HUES6 (cell line): Measurements from ENCODE around the gene WDR38.
A peak's percentile ranks its signal among the peaks of the same experiment; 100 is the strongest.

Experiments used
- H3K27ac ChIP-seq: 2 replicates; pipeline ENCODE4 v1.7.0; 2013; ENCODE audit warnings: low read depth, mild to moderate bottlenecking, low read length, inconsistent platforms
- H3K27me3 ChIP-seq: 2 replicates; pipeline ENCODE4 v1.6.1; 2013; ENCODE audit warnings: low read length; ENCODE audit not compliant: control insufficient read depth, insufficient read depth
- H3K36me3 ChIP-seq: 2 replicates; pipeline ENCODE4 v1.6.1; 2013; ENCODE audit warnings: low read length; ENCODE audit not compliant: control insufficient read depth, insufficient read depth
- H3K4me1 ChIP-seq: 2 replicates; pipeline ENCODE4 v1.6.1; 2013; ENCODE audit warnings: low read length; ENCODE audit not compliant: control insufficient read depth, insufficient read depth
- H3K4me3 ChIP-seq: 2 replicates; pipeline ENCODE4 v1.5.1; 2013; ENCODE audit warnings: low read depth, low read length
- H3K9ac ChIP-seq: one replicate; pipeline ENCODE4 v1.6.1; 2013; ENCODE audit warnings: mild to moderate bottlenecking, low read length
- H3K9me3 ChIP-seq: 2 replicates; pipeline ENCODE4 v1.6.1; 2013; ENCODE audit warnings: low read depth, low read length; ENCODE audit not compliant: control insufficient read depth, insufficient read depth

WDR38 gene

DNA sequence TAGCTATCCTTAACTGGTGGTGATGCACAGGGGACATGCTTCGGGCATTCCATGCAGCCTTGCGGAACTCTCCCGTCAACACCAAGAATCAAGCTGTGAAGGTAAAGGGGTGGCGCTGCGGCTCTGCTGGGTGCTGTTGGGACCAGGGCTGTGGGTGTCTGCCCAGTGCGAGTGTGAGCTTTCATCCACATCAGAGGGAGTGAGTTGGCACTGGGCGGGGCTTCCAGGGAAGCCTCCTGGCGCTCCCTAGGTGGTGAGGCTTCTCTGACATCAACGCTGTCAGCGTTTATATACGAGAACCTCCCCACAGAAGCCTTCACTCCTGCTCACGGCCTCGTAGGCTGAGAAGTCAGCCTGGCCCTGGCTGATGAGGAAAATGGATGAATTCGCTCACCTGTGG, 20.4 kb downstream of the WDR38 start:
- Histone ChIP-seq H3K9me3 (no peaks in the 10 kb centered on the region), H3K9ac (no peak overlapping the region), H3K27ac (no peak overlapping the region), H3K4me1 (peaks cover 14% of the 10 kb centered on the region), H3K36me3 (peaks cover 68% of the 10 kb centered on the region), H3K4me3 (no peak overlapping the region), H3K27me3 (no peaks in the 10 kb centered on the region)

DNA sequence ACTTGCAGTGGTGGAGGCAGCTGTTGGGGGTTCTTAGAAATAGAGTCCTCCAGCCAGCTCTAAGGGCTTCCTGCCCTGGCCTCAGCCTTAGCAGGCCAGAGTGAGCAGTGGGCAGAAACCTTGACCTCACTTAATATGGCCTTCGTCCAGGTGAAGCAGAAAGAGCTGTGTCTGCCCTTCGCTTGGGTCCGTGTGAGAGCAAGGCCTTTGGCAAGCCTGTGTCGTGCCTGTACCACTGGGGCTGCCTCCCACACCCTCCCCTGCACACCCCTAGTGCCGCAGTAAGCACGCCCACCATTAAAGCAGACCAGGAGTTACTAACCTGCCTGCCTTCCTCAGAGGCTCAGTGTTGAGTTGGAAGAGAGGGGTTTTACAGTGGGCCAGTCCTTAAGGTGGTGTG, 22.2 kb downstream of the WDR38 start:
- H3K36me3 ChIP-seq, result peaks cover 71% of the 10 kb centered on the region

DNA sequence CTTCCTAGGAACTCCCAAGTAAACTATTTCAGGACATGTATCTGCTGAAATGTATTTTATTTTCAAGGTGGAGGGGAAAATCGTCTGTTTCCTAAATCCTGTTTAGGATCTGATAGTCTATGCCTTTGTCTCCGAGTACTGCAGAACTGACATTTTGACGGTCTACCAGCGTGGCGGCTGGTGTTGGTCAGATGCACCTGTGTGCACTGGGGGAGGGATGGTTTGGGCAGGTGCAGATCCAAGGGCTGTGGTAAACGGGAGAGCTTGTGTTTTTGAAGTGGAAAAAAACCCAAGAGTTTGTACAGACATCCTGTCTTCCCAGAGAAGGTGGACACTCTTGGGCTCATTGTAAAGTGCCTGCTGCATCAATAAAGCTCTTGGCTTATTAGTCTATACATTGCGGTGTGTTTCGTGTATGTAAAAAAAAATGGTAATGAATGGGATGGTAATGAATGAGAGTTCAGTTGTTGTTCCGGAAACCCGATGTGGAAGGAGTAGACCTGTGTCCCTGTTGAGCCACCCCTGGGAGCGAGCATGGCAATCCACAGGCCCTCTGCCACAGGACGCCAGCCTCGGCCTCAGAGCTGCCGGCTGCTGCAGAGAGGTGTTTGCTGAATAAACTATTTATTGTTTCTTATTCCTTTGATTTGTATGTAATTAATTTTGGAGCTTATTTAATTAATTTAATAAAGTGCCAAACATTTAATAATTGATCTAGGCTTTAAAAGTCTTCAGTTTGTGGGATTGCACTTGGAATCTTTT, 23.9 kb downstream of the WDR38 start:
- Histone ChIP-seq H3K36me3 (peaks cover 64% of the 10 kb centered on the region), H3K4me1 (peaks cover 26% of the 10 kb centered on the region), H3K9me3 (no peaks in the 10 kb centered on the region), H3K4me3 (no peak overlapping the region), H3K9ac (no peak overlapping the region), H3K27me3 (no peaks in the 10 kb centered on the region), H3K27ac (no peak overlapping the region)

More for the DNA sequence above, 22.2 kb downstream of the WDR38 start:
- H3K9ac ChIP-seq, result no peak overlapping the region
- H3K4me3 ChIP-seq, result no peak overlapping the region
- H3K4me1 ChIP-seq, result peaks cover 24% of the 10 kb centered on the region
- H3K9me3 ChIP-seq, result no peaks in the 10 kb centered on the region
- no peaks in the 10 kb centered on the region for H3K27me3 ChIP-seq
- no peak overlapping the region for H3K27ac ChIP-seq

DNA sequence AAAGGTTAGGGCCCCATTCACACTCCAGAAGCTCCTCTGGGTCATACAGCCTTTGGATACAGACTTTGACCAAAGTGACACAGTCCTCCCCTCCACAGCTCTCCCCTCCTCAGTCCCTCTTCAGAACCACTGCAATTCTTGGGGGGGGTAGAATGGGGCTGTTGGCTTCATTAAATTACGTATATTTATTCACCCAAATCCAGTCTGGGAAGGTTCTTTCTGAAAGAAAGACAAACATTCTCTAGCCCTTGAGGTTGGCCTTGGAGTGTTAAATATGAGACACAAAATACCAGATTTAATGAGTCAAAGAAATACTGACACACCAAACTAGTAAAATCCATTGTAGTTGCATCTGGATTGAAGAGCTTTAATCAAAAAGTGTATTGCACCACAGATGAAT, 24.8 kb downstream of the WDR38 start:
- Histone ChIP-seq H3K4me3 (no peak overlapping the region), H3K4me1 (peaks cover 31% of the 10 kb centered on the region), H3K9ac (no peak overlapping the region), H3K9me3 (no peaks in the 10 kb centered on the region), H3K36me3 (peaks cover 64% of the 10 kb centered on the region), H3K27me3 (no peaks in the 10 kb centered on the region), H3K27ac (0 out of 2 replicates have a peak overlapping the region, but pooled peaks have one; percentile 29)

DNA sequence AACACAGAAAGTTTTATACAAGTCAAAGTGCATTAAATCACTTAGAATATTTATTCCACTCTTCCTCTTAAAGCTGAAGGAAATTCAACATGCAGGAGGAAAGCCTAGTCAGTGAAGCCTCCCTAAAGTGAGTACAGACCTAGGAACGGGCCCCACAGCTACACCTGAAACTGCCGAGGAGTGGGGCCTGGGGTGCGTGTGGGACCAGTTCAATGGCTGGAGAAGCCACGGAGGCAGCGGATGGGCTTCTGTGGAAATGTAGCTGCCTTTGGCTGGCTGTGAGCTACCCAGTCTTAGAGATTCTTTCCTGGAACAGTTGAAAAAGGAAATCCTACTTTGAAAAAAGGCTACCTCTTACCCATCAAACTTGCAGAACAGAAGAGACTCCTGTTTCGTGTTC, 25.3 kb downstream of the WDR38 start:
- Histone ChIP-seq H3K9me3 (no peaks in the 10 kb centered on the region), H3K4me1 (peaks cover 31% of the 10 kb centered on the region), H3K4me3 (no peak overlapping the region), H3K27ac (0 out of 2 replicates have a peak overlapping the region, but pooled peaks have one; percentile 29), H3K27me3 (no peaks in the 10 kb centered on the region), H3K36me3 (peaks cover 59% of the 10 kb centered on the region), H3K9ac (no peak overlapping the region)

DNA sequence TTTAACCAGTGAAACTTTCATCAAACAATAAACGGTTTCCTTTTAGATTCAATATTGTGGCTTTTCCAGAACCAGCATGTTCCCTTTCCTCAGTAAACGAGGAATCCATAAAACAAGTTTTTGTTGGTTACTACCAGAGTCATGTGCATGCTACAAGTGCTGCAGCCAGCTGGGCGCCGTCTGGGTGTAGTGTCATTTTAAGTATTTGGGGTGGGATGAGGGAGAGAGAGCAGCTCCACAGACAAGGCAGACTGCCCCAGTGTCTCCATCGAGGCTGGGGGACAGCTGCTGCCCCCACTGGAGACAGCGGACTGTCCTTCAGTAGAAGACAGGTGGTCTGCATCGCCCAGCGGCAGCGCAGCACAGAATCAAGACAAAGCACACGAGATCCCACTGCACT, 26.0 kb downstream of the WDR38 start:
- H3K9ac ChIP-seq, result no peak overlapping the region
- no peaks in the 10 kb centered on the region for H3K9me3 ChIP-seq
- no peaks in the 10 kb centered on the region for H3K27me3 ChIP-seq
- H3K27ac ChIP-seq, result no peak overlapping the region
- no peak overlapping the region for H3K4me3 ChIP-seq
- peaks cover 52% of the 10 kb centered on the region for H3K36me3 ChIP-seq
- peaks cover 31% of the 10 kb centered on the region for H3K4me1 ChIP-seq

DNA sequence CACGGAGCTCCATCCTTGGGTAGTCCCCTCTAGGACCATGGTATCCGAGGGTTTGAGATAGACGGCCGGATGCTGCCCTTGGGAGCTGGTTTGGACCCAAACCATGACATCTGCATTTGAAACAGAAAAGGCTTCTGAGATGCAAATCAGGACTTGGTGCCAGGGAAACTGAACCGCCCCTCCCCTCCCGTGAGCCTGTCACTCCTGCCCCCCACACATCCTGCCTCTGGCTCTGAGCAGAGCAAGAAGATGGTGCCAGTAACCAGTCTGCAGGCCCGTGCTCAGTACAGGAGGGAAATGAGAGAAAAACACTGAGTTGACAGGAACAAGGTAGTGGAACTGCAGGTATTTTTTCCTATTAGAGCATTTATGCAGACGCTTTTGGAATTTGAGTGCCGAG, 27.2 kb downstream of the WDR38 start:
- Histone ChIP-seq H3K27me3 (no peaks in the 10 kb centered on the region), H3K9ac (no peak overlapping the region), H3K4me3 (no peak overlapping the region), H3K36me3 (peaks cover 40% of the 10 kb centered on the region), H3K4me1 (peaks cover 31% of the 10 kb centered on the region), H3K27ac (no peak overlapping the region), H3K9me3 (no peaks in the 10 kb centered on the region)

DNA sequence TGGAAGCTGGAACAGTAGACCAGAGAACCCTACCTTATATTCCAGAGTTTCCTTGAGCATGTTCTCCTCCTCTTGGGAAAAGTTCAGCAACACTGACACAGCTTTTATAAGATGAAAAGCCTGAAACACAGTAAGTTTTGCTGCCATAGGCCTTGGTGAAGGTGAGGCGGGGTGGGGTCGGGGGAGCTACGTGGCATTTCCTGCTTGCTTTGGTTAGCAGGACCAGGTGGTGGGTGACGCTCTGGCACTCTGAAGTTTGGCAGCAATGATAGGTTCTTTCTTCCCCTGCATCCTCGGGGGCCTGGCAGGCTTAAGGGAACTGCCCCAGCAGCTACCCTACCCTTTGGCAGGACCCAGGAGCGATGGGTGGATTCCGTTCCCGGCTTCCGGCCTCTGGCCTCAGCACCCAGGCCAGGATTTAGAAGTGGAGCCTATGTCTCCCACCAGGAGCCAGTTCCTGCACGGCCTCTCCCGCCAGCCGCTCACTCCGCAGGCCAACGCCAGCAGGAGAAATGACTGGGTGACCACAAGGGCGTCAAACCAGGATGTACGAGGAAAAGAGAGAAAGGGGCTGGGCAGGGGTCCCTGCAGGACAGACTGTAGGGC, 28.0 kb downstream of the WDR38 start:
- H3K36me3 ChIP-seq, result peaks cover 39% of the 10 kb centered on the region
- H3K9ac ChIP-seq, result no peak overlapping the region

DNA sequence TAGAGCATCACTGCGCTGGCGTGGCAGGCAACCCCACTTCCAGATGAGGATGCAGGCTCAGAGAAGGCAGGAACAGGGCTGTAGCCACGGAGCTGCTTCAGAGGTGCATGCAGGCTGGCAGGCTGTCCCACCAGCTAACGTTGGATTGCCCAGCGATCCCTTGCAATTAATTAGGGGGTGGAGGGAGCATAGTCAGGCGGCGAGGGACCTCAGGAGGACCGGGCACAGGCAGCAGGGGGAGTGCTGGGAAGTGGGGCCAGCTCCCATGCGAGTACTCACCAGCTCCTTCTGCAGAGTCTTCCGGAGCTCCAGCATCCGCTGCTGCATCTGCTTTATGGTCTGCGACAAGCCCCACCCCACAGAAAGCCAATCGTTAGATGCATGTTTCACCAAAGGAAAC, 29.0 kb downstream of the WDR38 start:
- Histone ChIP-seq H3K36me3 (peaks cover 30% of the 10 kb centered on the region), H3K9ac (peak overlapping the region; percentile 7), H3K4me1 (peaks cover 31% of the 10 kb centered on the region), H3K9me3 (no peaks in the 10 kb centered on the region), H3K4me3 (no peak overlapping the region), H3K27ac (no peak overlapping the region), H3K27me3 (no peaks in the 10 kb centered on the region)

More for the DNA sequence above, 28.0 kb downstream of the WDR38 start:
- H3K9me3 ChIP-seq, result no peaks in the 10 kb centered on the region
- H3K4me1 ChIP-seq, result peaks cover 31% of the 10 kb centered on the region
- H3K4me3 ChIP-seq, result no peak overlapping the region
- no peak overlapping the region for H3K27ac ChIP-seq
- no peaks in the 10 kb centered on the region for H3K27me3 ChIP-seq

DNA sequence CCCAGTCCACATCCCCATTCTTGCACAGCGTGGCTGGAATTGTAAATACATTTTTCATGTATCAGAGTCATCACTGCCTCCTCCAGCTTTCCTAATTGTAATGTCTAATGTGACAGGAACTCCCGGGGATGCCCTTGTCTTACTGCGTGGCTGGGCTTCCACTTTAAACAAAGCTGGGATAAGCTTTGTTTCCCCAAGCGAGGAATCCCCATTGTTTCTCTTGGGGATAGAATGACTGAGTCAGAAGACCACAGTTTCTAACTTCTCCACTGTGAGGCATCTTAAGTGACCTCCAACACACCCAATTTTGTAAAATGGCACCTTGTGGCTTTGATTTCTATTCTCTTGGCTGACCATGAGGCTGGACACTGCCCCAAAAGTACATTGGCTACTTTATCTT, 31.1 kb downstream of the WDR38 start:
- H3K4me3 ChIP-seq, result no peak overlapping the region
- peaks cover 28% of the 10 kb centered on the region for H3K4me1 ChIP-seq
- H3K27ac ChIP-seq, result no peak overlapping the region
- H3K36me3 ChIP-seq, result peaks cover 32% of the 10 kb centered on the region
- no peaks in the 10 kb centered on the region for H3K27me3 ChIP-seq
- no peaks in the 10 kb centered on the region for H3K9me3 ChIP-seq
- H3K9ac ChIP-seq, result no peak overlapping the region

DNA sequence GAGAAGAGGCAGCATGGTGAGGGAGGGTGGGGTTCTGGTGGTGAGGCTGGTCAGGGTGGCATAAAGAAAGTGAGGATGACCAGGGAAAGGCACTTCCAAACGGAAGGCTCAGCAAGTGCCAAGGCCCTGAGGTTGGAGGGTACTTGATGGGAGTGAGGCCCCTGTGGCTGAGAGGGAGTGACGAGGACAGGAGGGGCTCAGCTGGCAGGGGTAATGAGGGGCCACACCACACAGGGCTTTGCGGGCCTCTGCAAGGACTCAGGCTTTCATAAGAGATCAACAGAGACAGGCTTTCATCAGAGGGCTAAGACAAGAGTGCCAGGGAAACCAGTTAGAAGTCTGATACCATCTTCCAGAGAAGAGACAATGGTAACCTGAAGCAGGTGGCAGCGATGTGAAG, 32.3 kb downstream of the WDR38 start:
- Histone ChIP-seq H3K36me3 (peaks cover 43% of the 10 kb centered on the region), H3K4me1 (peaks cover 18% of the 10 kb centered on the region), H3K4me3 (no peak overlapping the region), H3K27ac (no peak overlapping the region), H3K9me3 (no peaks in the 10 kb centered on the region), H3K9ac (no peak overlapping the region), H3K27me3 (no peaks in the 10 kb centered on the region)
